ENCODE measurements around the gene RAP1A.

RAP1A gene

DNA sequence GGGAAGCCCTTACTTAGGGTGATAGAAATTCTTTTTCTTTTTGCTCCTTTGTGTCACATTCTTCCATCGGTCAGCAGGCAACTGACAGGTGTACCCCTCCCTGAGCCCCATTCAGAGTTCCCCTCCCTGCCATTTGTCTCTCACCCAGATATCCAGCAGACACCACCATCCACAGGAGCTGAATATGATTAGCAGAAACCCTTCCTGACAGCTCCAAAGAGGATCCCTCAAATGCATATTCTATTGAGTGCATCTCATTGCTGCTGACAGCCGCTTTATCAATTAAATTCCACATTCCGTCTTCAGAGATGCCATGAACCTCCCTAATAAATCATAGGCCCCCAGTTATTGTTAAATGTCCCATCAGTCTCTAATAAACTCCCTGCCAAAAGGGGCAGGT is 130.0 kb downstream of the RAP1A start:
- H3F3A ChIP-seq (ENCODE audit: insufficient read depth, low read length), result no peaks in the 10 kb centered on the region
- H3K4me3 ChIP-seq (ENCODE audit: low read depth, low read length, poor library complexity, severe bottlenecking), result no peak overlapping the region
- no peak for TF ChIP-seq EZH2 (IDR thresholded peaks at IDR 0.05; ENCODE audit: borderline replicate concordance, low read length)
- TF ChIP-seq, protein P1, sequence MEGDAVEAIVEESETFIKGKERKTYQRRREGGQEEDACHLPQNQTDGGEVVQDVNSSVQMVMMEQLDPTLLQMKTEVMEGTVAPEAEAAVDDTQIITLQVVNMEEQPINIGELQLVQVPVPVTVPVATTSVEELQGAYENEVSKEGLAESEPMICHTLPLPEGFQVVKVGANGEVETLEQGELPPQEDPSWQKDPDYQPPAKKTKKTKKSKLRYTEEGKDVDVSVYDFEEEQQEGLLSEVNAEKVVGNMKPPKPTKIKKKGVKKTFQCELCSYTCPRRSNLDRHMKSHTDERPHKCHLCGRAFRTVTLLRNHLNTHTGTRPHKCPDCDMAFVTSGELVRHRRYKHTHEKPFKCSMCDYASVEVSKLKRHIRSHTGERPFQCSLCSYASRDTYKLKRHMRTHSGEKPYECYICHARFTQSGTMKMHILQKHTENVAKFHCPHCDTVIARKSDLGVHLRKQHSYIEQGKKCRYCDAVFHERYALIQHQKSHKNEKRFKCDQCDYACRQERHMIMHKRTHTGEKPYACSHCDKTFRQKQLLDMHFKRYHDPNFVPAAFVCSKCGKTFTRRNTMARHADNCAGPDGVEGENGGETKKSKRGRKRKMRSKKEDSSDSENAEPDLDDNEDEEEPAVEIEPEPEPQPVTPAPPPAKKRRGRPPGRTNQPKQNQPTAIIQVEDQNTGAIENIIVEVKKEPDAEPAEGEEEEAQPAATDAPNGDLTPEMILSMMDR (IDR thresholded peaks at IDR 0.05; ENCODE audit: low read length), result no peak

DNA sequence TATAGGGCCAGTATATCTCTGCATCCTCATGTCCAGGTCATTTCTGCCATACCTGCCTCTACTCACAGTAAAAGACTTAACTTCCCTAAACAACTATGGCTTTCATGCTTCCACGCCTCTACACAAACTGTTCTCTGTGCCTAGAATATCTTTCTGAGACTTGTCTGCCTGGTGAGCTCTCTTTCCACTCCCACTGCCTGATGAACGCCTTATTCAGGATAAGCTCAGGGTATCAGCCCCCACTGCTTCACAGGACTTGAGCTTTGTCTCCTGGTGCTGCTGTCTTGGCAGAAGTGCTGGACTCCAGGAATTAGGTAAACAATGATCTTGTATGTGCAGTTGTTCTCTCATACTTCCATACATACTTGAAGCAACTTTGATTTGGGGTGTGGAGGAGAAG is 131.3 kb downstream of the RAP1A start:
- Histone ChIP-seq H3K27me3 (ENCODE audit: insufficient read depth, low read length) (no peaks in the 10 kb centered on the region), H3K9me2 (ENCODE audit: low read depth, low read length) (no peaks in the 10 kb centered on the region), H3K4me2 (ENCODE audit: low read length) (no peak overlapping the region), H3K4me1 (ENCODE audit: insufficient read depth, low read length, severe bottlenecking) (peaks cover 10% of the 10 kb centered on the region), H3F3A (ENCODE audit: insufficient read depth, low read length) (no peaks in the 10 kb centered on the region), H3K9me3 (ENCODE audit: low read length) (no peaks in the 10 kb centered on the region), H2AFZ (ENCODE audit: low read length) (no peak overlapping the region), H3K9ac (ENCODE audit: low read length) (no peak overlapping the region), H4K20me1 (ENCODE audit: insufficient read depth, low read length) (no peaks in the 10 kb centered on the region), H3K27ac (ENCODE audit: low read depth, low read length, poor library complexity, severe bottlenecking) (no peak overlapping the region), H3K4me3 (ENCODE audit: low read depth, low read length, poor library complexity, severe bottlenecking) (no peak overlapping the region), H3K36me3 (ENCODE audit: insufficient read depth, low read length) (no peaks in the 10 kb centered on the region), H3K79me2 (ENCODE audit: insufficient read depth, low read length) (no peaks in the 10 kb centered on the region)
- TF ChIP-seq, protein P1 (IDR thresholded peaks at IDR 0.05; ENCODE audit: low read length), result no peak
- TF ChIP-seq EZH2 (IDR thresholded peaks at IDR 0.05; ENCODE audit: borderline replicate concordance, low read length), result no peak

More for the DNA sequence above, 130.0 kb downstream of the RAP1A start:
- H3K79me2 ChIP-seq (ENCODE audit: insufficient read depth, low read length), result no peaks in the 10 kb centered on the region
- no peaks in the 10 kb centered on the region for H3K36me3 ChIP-seq (ENCODE audit: insufficient read depth, low read length)
- H3K4me2 ChIP-seq (ENCODE audit: low read length), result no peak overlapping the region
- no peaks in the 10 kb centered on the region for H3K9me3 ChIP-seq (ENCODE audit: low read length)
- no peaks in the 10 kb centered on the region for H4K20me1 ChIP-seq (ENCODE audit: insufficient read depth, low read length)
- H3K9ac ChIP-seq (ENCODE audit: low read length), result no peak overlapping the region
- no peaks in the 10 kb centered on the region for H3K27me3 ChIP-seq (ENCODE audit: insufficient read depth, low read length)
- no peak overlapping the region for H3K27ac ChIP-seq (ENCODE audit: low read depth, low read length, poor library complexity, severe bottlenecking)
- peaks cover 5% of the 10 kb centered on the region for H3K4me1 ChIP-seq (ENCODE audit: insufficient read depth, low read length, severe bottlenecking)
- H3K9me2 ChIP-seq (ENCODE audit: low read depth, low read length), result no peaks in the 10 kb centered on the region
- no peak overlapping the region for H2AFZ ChIP-seq (ENCODE audit: low read length)

DNA sequence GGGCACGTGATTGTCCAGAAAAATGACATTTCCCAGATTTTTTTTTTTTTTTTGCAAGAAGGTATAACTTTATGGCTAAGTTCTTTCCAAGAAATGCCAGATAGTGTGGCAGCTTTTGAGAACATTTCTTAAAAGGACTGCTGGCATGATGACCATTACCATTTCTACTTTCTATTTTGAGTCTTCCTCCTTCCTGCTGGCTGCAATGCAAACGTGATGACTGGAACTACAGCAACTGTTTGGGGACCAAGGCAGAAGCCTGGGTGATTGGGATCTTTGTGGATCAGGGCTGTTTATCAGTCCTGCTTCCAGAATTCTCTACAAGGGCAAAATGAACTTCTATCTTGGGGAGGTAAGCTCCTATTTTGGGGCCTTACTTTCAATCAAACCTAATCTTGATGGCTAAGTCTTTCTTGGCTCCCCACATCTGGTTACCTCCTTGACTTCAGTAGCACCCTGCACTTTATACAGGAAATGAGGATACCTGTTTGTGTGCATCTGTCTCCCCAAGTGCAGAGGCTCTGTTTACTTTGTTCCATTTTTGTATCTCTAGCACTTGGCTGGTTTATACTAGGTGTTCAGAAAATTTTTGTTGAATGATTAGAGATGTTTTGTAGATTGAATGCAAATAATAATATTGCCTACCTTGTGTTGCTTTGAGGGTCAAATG is 132.5 kb downstream of the RAP1A start:
- TF ChIP-seq, protein P1 (IDR thresholded peaks at IDR 0.05; ENCODE audit: low read length), result no peak
- no peak for TF ChIP-seq EZH2 (IDR thresholded peaks at IDR 0.05; ENCODE audit: borderline replicate concordance, low read length)
- Histone ChIP-seq H3F3A (ENCODE audit: insufficient read depth, low read length) (no peaks in the 10 kb centered on the region), H3K36me3 (ENCODE audit: insufficient read depth, low read length) (peaks cover 2% of the 10 kb centered on the region; the same call in 1 of the 2 replicates), H2AFZ (ENCODE audit: low read length) (no peak overlapping the region), H3K4me2 (ENCODE audit: low read length) (no peak overlapping the region), H3K4me3 (ENCODE audit: low read depth, low read length, poor library complexity, severe bottlenecking) (no peak overlapping the region), H3K27ac (ENCODE audit: low read depth, low read length, poor library complexity, severe bottlenecking) (no peak overlapping the region), H4K20me1 (ENCODE audit: insufficient read depth, low read length) (no peaks in the 10 kb centered on the region), H3K9me3 (ENCODE audit: low read length) (no peaks in the 10 kb centered on the region), H3K27me3 (ENCODE audit: insufficient read depth, low read length) (no peaks in the 10 kb centered on the region), H3K9ac (ENCODE audit: low read length) (no peak overlapping the region), H3K4me1 (ENCODE audit: insufficient read depth, low read length, severe bottlenecking) (peaks cover 17% of the 10 kb centered on the region), H3K79me2 (ENCODE audit: insufficient read depth, low read length) (peaks cover 8% of the 10 kb centered on the region), H3K9me2 (ENCODE audit: low read depth, low read length) (no peaks in the 10 kb centered on the region)

All from OCI-LY1 (cell line).